Iris pigment epithelial cell (primary cell): ENCODE results near the gene HAUS7.
A peak's percentile ranks its signal among the peaks of the same experiment; 100 is the strongest.

Experiments
- DNase-seq: peaks from one replicate; pipeline ENCODE4 v3.0.0-alpha.2; 2011; ENCODE audit warnings: low read depth

The HAUS7 gene

GRCh38 chrX:153499341-153499740, 29.0 kb upstream of the HAUS7 start:
- DNase-seq: no peak

- DNase-seq: no peak
Measured at GRCh38 chrX:153498453-153498852, 28.1 kb upstream of the HAUS7 start.

- DNase-seq: no peak
Measured at GRCh38 chrX:153496590-153496959, 26.2 kb upstream of the HAUS7 start.

GRCh38 chrX:153495903-153496589, 25.7 kb upstream of the HAUS7 start:
- no peak for DNase-seq

- DNase-seq: no peak
Measured at GRCh38 chrX:153495362-153495751, 25.0 kb upstream of the HAUS7 start.

- DNase-seq: peak; percentile 15
Measured at GRCh38 chrX:153494541-153495361, 24.4 kb upstream of the HAUS7 start, which contains the start of gene BGN. Gene BGN (plus strand): TSS chrX:153494980. CDS start chrX:153504632, 9,652 bp downstream.

GRCh38 chrX:153494061-153494460, 23.7 kb upstream of the HAUS7 start:
- DNase-seq: peak; percentile 22

GRCh38 chrX:153493085-153493484, 22.7 kb upstream of the HAUS7 start:
- no peak for DNase-seq

GRCh38 chrX:153492543-153492942, 22.2 kb upstream of the HAUS7 start:
- DNase-seq: no peak

- DNase-seq: no peak
Measured at GRCh38 chrX:153491918-153492317, 21.5 kb upstream of the HAUS7 start.

- DNase-seq: no peak
Measured at GRCh38 chrX:153491351-153491914, 21.1 kb upstream of the HAUS7 start.

GRCh38 chrX:153490217-153490930, 20.0 kb upstream of the HAUS7 start:
- no peak for DNase-seq

- DNase-seq: peak; percentile 19
Measured at GRCh38 chrX:153488231-153488914, 18.0 kb upstream of the HAUS7 start.

GRCh38 chrX:153487590-153488071, 17.3 kb upstream of the HAUS7 start:
- DNase-seq: no peak

- no peak for DNase-seq
Measured at GRCh38 chrX:153486171-153486570, 15.8 kb upstream of the HAUS7 start.

- DNase-seq: no peak
Measured at GRCh38 chrX:153485396-153486080, 15.2 kb upstream of the HAUS7 start.

- no peak for DNase-seq
Measured at GRCh38 chrX:153482376-153483015, 12.1 kb upstream of the HAUS7 start.

GRCh38 chrX:153481043-153481442, 10.7 kb upstream of the HAUS7 start:
- no peak for DNase-seq

- no peak for DNase-seq
Measured at GRCh38 chrX:153478746-153479145, 8.4 kb upstream of the HAUS7 start.

GRCh38 chrX:153477901-153478300, 7.5 kb upstream of the HAUS7 start:
- DNase-seq: no peak
